GM19372 (cell line): ENCODE data around the gene HOXA9.

ENCODE experiments used
- ATAC-seq: cut with Tn5 transposase; IDR thresholded peaks from one replicate; pipeline ENCODE4 v1.9.1; 2021; ENCODE audit warnings: mild to moderate bottlenecking, low read depth, moderate library complexity; ENCODE audit not compliant: unreplicated experiment

The HOXA9 gene

DNA sequence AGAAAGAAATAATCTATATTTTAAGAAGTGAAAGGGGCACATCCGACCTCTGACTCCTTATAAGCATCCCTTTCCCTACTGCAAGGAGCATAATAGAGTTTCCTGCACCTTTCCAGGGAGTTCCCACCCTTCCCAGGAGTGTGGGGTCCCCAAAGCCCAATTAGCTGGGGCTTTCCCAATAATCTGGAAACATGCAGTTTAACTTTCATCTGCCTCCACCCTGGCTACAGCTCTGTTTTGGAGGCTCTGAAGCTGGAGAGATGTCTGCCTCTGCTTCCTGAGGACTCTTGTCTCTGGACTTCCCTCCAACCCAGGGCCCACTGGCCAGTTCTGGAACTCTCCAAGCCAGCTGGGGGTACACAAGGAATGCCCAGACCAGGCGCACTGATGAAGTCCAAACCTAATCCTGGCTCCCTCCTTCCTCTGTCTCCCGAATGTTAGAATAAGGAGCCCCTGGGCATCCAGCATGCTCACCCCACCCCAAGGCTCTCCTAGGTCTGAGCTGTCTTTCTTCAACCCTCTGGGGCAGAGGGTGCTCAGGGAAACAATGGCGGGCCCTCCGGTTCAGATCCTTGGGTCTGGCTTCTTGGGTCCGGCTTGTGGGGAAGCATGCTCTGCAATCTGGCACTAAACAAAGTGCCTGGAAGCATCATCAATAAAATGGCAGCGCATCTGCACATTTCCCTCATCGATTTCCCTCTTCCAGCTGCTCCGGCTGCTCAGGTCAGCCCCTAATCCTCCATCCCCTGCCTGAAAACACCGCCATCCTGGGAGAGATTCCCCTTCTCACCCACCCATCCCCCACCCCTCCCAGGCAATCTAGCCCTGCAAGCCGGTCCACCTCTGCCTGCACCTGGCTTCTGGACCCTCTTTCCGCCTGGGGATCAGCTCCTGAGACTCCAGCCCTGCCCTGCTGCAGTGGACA, 48.1 kb downstream of the HOXA9 start:
- ATAC-seq: no peak

GRCh38 chr7:27116031-27116961, 49.0 kb downstream of the HOXA9 start:
- no peak for ATAC-seq

GRCh38 chr7:27115221-27116026, 49.9 kb downstream of the HOXA9 start:
- no peak for ATAC-seq

DNA sequence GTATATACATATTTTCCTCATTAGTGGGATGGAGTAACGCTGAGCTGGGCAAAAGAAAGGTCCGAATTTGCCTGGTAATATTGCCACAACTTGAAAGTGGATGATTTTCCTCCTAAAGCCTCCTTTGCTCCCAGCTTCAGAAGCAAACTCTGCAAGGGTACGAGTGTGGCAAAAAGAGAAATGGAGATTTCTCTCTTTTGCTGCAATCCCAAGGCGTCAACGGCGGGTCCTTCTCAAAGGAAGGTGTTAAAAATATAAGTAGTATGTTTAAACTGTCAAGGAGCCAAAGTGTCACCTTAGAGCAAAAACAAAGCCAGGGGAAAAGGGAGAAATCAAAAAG, 50.5 kb downstream of the HOXA9 start:
- no peak for ATAC-seq

- no peak for ATAC-seq
Measured at GRCh38 chr7:27113991-27114769, 51.2 kb downstream of the HOXA9 start.

- no peak for ATAC-seq
Measured at GRCh38 chr7:27112955-27113949, 52.1 kb downstream of the HOXA9 start.
